Limb (tissue), 2 donors: Measurements from ENCODE around the gene NMT2.

Source experiments
- DNase-seq, 2 donors: peaks; one replicate each; pipeline ENCODE4 v3.0.0-alpha.2; 2016; ENCODE audit errors: extremely low spot score in 2 of 2

NMT2 gene

DNA sequence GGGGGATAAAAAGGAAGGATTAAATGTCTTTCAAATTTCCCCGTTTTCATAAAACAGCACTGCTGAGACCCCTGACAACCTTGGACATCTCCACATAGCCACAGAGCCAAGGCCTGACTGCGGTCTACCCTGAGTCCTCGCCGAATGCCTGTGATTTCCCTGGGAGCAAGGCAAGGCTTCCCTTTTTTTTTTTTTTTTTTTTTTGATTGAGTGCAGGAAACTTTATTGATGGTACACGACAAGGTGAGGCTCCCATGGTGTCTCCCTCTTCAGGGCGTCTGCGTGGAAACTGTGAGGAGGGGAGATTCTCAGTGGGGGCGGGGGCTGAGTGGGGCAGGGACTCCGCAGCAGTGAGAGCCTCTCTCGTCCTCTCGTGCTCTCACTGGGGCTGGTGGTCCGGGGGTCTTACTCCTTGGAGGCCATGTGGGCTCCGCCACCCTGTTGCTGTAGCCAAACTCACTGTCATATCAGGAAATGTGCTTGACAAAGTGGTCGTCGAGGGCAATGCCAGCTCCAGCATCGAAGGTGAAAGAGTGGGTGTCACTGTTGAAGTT lies 75.6 kb downstream of the NMT2 start:
- DNase-seq = no peak

- DNase-seq = no peak
Observed at GRCh38 chr10:15091418-15091817, 77.1 kb downstream of the NMT2 start.

DNA sequence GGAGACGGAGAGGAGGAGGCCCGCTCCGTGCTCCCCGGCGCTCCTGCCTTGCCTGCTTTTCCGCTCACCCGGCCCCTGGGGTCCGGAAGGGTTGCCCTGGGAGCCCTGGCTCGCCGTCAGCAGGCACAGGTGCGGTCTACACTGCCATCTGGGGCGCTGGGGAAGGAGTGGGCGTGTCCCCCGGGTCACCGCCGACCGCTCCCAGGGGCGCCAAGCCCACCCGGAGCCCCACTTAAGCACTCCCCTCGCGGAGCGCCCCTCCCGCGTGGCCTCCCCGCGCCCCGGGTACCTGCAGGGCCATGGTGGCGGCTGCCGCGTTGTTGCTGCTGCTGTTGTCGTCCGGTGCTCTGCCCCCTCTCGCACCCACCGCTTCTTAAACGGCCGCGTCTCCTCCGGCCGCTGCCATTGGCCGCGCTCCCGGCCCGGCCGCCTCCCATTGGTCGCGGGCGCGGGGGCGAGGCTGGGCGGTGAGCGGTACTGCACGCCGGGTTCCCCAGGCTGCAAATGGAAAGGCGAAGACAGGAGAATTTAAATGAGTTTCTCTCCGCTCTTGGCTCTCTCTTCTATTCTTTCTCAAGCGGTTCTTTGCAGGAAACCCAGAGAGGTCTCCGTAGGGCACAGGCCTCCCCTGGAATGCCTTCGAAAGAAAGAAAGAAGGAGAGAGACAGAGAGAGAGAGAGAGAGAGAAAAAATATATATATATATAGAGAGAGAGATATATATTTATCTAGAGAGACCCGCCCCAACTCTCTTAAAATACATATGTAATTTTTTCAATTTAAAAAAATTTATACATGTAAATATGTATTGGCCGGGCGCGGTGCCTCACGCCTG lies 79.8 kb downstream of the NMT2 start, which contains the start of gene ACBD7:
TSS of gene ACBD7 (minus strand) at position 349 of the 834 bp plus-strand sequence. CDS start at position 301, 48 bp downstream.
- peak; percentile 66 to 88 for DNase-seq

GRCh38 chr10:15084502-15084922 lies 84.0 kb downstream of the NMT2 start:
- DNase-seq = peak; percentile 45 to 49

DNA sequence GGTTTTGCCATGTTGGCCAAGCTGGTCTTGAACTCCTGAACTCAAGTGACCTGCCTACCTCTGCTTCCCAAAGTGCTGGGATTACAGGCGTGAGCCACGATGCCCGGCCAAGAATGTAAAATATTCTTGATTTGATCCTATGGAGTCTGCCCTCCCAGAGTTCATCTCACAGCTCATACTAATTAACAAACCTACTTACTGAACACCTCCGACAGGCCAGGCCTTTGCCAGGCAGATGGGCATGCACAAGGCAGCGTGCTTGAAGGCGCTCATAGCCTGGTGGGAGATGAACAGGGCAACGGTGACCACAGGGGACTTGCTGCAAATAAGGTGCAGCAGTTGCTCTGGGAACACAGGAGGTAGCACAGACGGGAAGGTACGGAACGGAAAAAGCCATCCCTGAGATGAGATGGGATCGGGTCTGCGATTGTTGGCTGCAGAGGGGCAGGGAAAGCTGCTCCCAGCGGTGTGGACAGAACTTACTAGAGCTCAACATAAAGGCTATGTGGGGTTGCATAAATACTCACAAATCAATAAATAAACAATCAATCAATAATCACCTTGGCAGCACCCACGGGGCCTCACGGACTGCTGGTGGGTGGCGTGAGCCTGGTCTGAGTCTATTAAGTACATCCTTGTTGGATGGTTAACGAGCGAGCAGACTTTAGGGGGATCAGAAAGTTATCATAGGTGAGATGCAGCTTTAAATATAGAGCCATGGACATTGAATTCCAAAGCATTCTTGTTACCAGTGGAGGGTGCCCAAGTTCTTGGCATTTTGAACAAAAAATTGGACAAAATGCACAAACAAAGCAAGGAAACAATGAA lies 84.6 kb downstream of the NMT2 start:
- DNase-seq = no peak

- no peak for DNase-seq
Observed at GRCh38 chr10:15075421-15075820, 93.1 kb downstream of the NMT2 start.

DNA sequence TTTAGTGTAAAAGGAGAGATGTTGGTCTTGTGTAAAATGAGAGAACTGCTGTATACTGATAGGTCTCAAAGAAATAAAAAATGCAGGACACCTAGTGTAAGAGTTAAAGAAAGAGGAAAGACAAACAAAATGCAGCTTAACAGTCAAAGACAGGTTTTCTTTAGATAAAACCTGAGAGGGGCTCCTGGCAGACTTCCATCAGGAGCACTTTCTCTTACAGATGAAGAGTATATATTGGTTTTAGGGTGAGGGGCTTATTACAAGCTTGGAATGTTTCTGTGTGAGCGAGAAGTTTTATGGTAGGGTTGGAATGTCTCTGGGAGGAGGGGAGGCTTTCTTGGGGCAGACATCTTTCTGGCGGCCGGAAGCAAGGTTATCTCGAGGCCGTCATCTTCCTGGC lies 96.1 kb downstream of the NMT2 start:
- DNase-seq = no peak

- no peak for DNase-seq
Observed at GRCh38 chr10:15069230-15069629, 99.3 kb downstream of the NMT2 start.

- DNase-seq = no peak
Observed at GRCh38 chr10:15068802-15069201, 99.7 kb downstream of the NMT2 start.

- no peak for DNase-seq
Observed at GRCh38 chr10:15067154-15067553, 101.3 kb downstream of the NMT2 start.

DNA sequence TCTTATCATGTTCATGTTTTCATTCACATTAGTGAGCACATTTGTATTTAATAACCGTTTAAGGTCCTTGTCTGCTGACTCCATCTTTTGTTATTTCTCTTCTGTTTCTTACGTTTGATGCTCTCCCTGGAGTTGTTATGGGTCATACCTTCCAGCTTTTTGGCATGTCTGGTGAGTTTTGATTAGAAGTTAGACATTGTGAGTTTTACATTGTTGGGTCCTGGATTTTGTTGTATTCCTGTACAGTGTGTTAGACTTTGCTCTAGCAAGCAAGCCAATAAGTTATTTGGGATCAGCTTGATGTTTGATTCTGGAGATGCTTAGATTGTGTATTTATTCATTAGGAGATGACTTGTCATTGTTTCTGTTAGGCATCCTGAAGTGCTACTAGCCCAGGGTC lies 107.9 kb downstream of the NMT2 start:
- no peak for DNase-seq

- DNase-seq = no peak
Observed at GRCh38 chr10:15059914-15060313, 108.6 kb downstream of the NMT2 start.

GRCh38 chr10:15058689-15059088 lies 109.8 kb downstream of the NMT2 start:
- no peak for DNase-seq
